GM19468 (cell line): ENCODE measurements around the gene ATP6V1F.

Source experiments
- ATAC-seq: cut with Tn5 transposase; IDR thresholded peaks from one replicate; pipeline ENCODE4 v1.9.1; 2021; ENCODE audit warnings: mild to moderate bottlenecking, moderate library complexity, moderate number of reproducible peaks; ENCODE audit not compliant: unreplicated experiment; ENCODE audit errors: extremely low read depth

The ATP6V1F gene, protein sequence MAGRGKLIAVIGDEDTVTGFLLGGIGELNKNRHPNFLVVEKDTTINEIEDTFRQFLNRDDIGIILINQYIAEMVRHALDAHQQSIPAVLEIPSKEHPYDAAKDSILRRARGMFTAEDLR

DNA sequence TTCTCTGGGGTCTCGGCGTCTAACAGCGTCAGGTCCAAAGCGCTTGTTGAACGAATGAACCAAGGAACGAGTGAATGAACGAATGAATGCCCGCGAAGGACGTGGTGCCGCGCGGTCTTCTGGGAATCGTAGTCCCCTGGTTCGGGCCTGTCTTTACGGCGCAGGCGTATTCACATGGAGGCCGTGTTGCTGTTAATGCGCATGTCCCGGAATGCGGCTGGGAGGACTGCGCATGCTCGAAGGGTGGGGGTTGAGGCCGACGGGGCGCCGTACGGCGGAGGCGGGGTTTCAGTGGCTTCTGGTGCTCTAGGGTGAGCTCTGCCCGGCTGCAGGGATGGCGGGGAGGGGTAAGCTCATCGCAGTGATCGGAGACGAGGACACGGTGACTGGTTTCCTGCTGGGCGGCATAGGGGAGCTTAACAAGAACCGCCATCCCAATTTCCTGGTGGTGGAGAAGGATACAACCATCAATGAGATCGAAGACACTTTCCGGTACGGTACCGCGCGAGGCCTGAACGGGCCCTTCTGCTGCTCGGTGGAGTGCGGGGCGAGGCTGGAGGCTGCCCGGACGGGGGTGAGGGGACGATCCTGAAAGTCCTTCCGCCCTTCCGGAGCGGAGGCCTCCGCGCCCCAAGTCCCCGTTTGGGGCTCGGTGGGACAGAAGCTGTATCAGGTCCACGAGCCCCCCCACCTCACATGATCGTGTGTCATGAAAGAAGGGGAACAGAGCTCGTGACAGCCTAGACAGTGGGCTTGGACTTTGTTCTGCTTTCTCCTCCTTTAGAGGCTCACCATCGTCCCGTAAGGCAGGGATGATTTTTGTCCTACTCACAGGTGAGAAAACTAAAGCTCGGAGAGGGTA is at the start of gene ATP6V1F:
TSS of gene ATP6V1F (plus strand) at position 286 of the 862 bp plus-strand sequence. CDS start at position 335, 49 bp downstream.
- ATAC-seq, result peak; percentile 79

DNA sequence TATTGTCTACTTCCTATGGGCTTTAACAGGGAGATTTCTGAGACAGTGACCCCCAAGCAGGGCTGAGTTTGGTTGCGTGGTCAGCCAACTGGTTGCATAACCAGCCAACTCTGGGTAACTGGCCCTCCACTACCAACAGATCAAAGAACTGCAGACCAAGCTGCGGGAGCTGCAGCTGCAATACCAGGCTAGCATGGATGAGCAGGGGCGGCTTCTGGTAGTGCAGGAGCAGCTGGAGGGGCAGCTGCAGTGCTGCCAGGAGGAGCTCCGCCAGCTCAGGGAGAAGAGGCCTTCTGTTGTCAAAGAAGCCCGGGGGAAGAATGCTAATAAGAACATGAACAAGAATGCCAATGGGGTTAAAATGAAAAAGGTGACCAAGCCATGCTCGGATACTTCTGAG is 48.2 kb upstream of the ATP6V1F start:
- ATAC-seq, result no peak

DNA sequence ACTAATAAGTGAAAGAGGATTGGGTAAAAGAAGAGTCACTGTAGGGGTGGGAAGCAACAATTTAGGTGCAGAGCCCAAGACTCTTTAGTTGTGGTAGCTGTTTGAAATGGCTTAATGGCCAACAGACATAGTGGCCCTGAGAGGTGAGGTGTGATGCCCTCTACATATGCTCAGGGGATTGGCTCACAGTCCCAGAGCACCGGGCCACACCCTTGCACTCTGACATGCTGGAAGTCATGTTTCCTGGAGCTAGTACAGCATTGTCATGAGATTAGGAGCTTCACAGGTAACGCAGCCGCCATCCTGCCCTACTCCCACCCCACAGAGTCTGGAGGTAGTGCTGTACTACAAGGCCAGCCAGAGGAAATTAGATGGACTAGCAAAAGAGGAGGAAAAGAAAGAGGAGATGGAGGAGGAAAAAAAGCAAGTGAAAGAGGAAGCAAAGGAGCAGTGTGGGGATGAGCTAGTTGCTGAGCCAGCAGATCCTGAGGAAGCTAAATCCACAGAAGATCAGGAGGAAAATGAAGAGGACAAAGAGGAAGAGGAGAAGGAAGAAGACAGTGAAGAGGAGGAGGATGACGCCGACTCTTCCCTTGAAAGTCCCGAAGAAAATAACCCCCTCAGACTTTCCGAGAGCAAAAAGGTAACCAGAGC is 47.2 kb upstream of the ATP6V1F start:
- ATAC-seq, result no peak

DNA sequence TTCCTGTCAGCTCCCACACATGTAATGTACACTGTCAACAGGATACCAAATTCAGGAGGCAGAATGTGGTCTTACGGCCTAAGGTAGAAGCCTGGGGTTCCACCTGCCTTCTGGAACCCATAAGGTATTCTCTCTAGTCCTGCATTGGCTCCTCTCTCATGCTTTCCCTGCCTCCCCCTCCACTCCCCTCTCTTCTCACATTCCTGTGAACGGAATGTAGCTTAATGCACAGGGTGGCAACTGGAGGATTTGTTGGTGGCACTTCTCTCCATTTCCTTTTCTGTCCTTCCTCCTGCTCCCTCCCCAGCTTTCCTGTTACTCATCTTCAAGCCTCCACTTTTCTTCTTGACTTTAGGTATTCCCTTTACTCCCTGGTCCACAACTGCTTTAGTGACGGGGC is 44.0 kb upstream of the ATP6V1F start:
- no peak for ATAC-seq

DNA sequence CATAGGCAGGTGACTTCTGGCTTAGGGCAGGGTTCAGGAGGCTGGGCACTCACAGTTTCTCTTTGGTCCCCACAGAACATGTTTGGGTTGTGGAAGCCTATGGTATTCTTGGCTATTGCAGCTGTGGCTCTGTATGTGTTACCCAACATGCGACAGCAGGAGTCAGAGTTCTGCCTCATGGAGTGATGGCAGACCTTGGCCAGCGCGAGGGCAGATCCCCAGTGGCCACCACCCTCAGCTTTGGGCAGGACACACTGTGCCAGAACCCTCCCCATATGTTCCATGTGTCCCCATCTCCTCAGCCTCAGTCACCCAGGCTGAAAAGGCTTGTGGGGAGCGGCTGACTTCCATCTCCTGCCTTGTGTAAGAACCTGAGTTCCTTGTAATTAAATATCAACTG is 40.9 kb upstream of the ATP6V1F start:
- no peak for ATAC-seq

DNA sequence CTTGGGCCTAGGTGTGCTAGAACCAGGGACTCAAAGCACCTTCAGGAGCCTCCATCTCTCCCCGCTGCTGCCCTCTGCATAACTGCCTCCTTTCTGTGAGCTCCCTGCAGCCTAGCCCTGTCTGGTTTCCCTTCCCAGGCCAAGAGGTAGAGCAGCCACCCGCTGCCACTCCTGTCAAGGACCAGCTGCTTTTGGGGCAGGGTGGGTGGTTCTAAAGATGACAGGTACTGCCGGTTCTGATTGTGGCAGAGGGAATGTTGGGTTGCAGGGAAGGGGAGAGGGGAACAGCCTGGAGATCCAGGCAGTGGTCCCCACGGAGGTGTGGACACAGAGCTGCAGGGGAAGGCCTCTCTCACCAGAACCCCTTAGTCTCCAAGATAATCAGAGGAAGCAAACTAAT is 36.1 kb upstream of the ATP6V1F start:
- no peak for ATAC-seq

DNA sequence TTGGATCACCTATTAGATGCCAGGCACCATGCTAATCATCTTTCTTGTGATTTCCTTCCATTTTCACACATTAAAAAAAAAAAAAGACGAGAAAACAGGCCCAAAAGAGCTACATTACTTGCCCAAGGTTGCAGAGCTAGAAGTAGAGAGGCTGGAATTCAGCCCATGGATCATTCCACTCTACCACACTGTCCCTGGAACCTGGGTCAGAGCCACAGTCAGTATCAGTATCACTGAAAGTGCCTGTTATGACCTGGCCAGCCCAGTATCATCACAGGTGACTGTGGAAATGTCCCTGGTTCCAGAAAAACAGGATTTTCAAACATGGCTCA is 35.8 kb upstream of the ATP6V1F start:
- no peak for ATAC-seq

DNA sequence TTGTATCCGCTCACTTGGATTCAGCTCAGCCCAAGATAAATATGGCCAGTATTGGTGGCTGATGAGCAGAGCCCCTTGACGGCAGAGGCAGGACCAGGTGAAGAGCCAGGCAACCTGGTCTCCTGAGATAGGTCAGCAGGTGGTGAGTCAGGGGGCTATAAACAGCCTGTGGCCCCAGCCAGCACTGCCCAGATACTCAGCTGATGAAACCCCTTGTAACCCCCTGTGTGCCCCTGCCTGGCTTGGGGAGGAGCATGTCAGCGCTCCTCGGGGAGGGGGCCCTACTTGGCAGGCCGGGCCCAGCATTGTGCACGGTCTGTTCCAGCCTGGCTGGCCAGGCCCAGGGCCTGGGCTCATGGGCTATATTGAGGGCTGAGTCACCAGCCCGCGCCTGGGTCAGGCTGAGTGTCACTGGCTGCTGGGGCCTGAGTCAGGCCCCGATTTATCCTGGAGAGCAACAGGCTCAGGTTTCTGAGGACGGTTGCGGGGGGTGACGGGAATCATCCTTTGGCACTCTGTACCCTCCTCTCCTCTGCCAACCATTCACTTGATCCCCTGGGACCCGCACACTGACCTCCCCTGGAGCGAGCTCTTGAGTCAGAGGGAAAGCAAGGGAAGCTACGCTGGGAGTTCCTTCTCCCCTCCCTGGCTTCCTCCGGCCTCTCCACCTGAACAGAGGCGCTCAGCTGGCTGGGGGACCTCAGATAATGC is 35.3 kb upstream of the ATP6V1F start:
- no peak for ATAC-seq

DNA sequence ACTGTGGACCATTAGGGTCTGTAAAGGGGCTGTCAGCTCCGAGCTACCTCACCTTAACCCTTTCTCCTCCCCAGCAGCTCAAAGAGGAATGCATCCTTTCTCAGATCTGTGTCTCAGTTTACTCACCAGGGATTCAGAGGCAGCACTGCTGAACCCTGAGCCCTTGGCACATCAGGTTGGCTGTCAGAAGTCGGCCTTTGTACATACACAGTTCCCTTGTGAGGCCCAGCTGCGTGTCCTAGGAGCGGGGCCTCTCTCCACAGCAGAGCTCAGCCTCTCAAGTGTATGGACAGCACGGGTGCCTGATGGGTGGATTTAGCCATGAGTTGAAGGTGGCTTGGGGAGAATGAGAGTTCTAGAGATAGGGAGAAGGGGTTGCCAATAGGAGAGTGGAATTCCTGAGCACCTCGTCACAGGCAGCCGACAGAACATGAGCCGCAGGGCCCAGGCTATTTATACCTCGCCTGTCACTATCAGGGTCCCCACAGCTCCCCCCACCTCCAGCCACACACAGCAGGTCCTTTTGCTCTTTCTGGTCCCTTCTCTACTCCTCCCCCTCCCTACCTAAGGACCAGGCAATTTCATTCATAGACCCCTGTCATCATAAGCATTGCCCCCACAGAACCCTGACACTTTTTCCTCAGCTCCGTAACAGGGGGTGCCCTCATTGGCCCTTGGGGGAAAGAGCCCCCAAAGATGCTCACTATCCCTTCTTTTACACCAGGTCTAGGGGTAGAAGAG is 34.5 kb upstream of the ATP6V1F start:
- no peak for ATAC-seq

DNA sequence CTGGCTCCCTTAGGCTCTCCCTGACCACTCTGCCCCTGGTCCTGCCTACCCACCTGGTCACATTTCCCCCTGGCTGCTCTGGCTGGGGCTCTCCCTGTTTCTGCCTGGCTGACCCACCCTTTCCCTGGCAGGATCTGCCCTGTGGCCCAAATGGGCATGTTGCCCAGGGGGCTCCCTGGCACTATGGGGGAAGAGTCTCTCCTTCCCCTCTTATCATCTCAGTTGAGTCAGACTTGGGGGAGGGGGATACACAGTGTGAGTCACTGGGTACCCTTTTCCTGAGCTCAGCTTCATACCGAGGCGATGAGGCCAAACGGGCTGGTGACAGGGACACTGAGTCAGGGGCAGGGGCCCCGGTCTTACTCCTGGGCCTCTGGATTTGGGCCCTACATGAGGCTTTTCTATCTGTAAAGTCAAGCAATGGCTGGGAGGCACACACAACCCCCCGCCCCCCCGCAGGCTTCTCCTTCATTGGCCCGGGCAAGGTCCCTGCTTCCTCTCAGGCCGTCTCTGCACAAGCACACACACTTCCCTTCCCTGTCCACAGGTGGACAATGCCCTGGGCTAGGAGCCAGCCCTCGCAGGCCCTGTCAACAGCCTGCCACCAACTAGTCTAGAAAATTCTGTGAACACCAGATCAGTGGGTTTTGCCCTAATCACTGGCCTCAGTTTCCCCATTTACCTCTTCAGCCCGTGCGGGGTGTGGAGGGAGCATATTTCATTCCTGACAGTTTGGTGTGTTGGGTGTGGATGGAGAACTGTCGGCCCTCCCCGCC is 33.1 kb upstream of the ATP6V1F start:
- ATAC-seq, result no peak

DNA sequence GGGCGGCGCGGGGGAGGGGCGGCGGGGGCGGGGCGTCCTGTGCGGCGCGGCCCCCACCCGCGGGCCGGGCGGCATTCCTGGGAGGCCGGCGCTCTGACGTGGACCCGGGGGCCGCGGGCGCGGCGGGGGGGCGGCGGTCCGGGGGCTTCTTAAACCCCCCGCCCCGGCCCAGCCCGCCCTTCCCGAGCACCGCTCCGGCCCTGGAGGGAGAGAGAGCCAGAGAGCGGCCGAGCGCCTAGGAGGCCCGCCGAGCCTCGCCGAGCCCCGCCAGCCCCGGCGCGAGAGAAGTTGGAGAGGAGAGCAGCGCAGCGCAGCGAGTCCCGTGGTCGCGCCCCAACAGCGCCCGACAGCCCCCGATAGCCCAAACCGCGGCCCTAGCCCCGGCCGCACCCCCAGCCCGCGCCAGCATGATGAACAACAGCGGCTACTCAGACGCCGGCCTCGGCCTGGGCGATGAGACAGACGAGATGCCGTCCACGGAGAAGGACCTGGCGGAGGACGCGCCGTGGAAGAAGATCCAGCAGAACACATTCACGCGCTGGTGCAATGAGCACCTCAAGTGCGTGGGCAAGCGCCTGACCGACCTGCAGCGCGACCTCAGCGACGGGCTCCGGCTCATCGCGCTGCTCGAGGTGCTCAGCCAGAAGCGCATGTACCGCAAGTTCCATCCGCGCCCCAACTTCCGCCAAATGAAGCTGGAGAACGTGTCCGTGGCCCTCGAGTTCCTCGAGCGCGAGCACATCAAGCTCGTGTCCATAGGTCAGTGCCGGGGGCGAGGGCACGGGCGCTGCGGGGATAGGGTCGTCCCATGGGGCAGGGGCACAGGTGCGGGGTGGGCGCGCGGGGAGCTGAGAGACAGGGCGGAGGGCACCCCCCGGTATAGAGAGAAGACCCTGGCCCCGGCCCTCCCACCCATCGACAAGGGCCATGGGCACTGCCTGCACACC is 32.2 kb upstream of the ATP6V1F start, which contains the start of gene FLNC:
TSS of gene FLNC (plus strand) at position 176 of the 947 bp plus-strand sequence. CDS start at position 408, 232 bp downstream.
- ATAC-seq, result no peak

DNA sequence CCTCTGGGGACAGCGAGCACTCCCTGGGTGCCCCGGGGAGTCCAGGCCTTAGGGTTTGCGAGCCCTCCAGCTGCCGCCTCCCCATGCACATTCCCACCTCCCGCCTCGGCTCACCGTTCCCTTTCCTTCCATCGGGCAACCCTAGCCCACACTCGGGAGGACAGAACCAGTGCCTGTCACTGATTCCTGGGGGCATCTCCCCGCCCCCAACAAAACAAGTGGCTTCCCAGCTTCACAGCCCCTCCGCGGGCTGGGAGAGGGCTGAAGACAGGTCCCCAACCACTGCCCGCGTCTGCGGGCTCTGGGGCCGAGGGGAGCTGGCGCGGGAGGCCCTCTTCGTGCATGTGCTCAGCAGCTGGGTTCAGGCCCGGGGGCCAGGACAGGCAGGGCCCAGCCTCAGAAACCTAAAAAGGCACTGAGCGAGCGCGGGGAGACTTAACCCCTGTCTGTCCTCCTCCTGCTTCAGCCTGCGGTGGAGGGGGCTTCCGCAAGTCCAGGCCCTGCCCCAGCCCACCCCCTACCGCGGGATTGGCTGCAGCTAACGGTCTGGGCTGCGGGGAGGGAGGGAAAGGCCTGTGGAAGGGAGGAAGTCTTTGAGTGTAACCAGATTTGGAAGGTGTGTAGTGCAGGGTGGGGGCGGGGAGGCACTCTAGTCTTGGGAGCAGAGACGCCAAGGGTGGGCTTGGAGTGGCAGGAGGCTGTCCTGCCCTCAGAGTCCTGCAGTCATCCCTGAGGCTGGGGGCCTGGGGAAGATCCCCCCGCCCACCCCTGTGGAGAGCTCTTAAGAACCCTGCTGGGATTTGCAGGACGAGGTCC is 31.3 kb upstream of the ATP6V1F start:
- ATAC-seq, result no peak

DNA sequence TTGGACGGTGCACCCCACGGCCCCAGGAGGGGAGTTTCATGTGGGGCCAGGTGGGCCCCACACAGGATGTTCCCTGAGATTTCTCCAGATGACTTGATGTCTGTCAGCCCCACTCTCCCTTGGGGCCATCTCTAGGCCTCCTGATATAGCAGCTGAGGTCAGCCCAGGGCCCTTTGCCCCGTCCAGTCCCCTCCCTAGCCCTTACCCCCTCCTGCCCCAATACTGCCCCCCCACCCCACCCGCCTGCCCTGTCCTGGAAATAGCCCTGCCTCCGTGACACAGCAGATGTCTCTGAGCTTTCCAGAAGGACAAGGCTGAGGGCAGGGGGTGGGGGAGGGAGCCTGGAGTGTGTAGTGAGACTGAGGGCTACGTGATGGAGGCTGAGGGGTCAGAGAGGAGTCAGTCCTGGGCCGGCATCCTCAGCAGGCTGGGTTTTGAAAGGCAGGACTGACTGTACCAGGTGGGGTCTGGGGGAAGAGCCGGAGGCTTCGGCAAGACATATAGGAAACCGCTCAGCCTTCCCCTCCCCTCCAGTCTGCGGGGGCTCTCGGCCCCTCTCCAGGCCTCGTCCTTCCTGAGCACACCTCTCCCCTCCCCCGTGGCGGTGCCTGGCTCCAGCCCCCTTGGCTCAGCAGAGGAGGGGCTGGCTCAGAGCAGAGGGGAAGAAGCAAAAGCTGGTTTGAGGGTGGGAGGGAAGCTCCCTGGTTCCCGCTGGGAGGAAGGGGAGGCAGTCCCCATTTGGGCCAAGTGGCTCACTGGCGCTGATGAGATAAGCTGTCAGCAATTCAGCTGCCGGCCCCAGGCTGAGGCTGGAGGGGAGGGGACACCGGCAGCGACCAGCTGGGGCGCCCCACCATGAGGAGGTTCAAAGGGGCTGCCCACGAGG is 30.4 kb upstream of the ATP6V1F start:
- ATAC-seq, result no peak

DNA sequence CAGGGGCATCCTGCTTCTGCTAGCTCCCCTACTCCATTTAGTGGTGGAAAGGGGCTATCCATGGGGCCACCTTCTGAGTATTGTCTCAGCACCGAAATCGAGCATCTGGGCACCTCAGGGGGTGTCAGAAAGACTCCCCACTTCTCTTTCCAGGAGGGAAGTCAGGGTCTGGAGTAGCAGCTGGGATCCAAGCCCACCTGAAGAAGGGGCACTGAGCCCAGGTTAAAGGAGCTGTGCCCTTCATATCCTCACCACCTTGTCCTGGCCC is 29.8 kb upstream of the ATP6V1F start:
- no peak for ATAC-seq

DNA sequence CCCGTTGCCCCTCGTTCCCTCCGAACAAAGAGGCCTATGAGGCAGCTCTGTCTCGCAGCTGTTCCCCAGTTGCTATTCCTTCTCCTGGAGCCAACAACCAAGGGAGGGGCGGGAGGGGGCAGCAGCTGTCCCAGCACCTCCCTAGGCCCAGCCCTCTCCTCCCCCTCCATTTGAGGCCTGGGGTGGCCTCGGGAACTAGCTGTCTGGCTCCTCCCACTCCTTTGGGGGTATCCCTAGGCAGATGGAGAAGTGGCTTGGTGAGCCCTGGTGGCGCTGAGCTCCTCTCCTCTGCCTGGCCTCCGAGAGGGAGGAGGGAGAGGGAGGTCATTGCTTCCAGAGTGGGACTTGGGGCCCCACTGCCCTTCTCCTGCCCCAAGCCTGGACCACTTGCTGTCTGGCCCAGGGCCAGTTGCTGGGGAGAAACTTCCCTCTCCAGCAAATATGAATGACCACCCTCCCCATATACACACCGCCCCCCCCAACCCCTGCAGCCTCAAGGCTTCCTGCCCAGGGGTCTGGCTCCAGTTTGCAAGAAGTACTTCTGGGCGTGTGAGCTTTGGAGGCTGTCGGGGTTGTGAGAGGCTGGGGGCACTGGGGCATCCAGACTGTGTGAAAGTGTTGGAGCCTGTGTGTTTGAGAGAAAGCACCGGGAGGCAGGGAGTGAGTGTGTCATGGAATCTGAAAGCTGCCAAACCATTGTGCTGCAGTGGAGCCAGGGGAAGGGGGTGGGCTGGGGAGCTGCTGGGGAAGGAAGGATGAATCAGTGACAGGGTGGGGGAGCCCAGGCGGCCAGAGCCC is 29.3 kb upstream of the ATP6V1F start:
- ATAC-seq, result no peak

DNA sequence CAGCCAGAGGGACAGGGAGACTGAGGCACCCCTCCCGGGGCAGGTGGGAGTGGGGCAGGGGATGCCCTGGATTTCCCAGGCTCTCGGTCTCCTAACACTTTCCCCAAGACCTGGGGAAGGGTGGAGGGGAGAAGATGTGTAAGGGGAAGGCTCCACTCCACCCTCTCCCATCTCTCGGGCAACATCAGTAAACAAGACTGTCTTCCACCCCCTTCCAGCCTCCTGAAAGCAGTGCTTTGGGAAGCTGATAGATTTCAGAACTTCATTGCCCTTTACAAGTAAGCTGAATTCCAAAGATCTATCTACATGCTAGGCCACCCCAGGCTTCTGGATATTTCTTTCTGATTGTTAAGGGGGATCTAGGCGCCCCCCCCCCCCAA is 28.7 kb upstream of the ATP6V1F start:
- ATAC-seq, result no peak
